DND-41 (cell line): Measurements from ENCODE around the gene CCND2.

Experiments used
- ATAC-seq: fragments of 200-7000 bp; cut with Tn5 transposase; 3 replicates; pipeline ENCODE4 v1.9.1; 2021; ENCODE audit warnings: low read depth; ENCODE audit not compliant: insufficient read depth
- DNase-seq: peaks from one replicate; pipeline ENCODE4 v3.0.0-alpha.2; 2020
- H2AFZ ChIP-seq: 2 replicates; pipeline ENCODE4 v1.6.0; 2012; ENCODE audit warnings: low read depth, low read length
- H3K27ac ChIP-seq: 2 replicates; pipeline ENCODE4 v1.5.1; 2012; ENCODE audit warnings: low read length, inconsistent platforms
- H3K27me3 ChIP-seq: fragments of 200-600 bp; sonication (generic); 2 replicates; pipeline ENCODE4 v1.6.0; 2012; ENCODE audit warnings: low read length, mild to moderate bottlenecking, inconsistent platforms; ENCODE audit not compliant: insufficient read depth, poor library complexity
- H3K36me3 ChIP-seq: 2 replicates; pipeline ENCODE4 v1.5.1; 2012; ENCODE audit warnings: low read length, inconsistent platforms; ENCODE audit not compliant: insufficient read depth
- H3K4me1 ChIP-seq: 2 replicates; pipeline ENCODE4 v1.5.1; 2012; ENCODE audit warnings: mild to moderate bottlenecking, low read length; ENCODE audit not compliant: insufficient read depth
- H3K4me2 ChIP-seq: 2 replicates; pipeline ENCODE4 v1.6.0; 2012; ENCODE audit warnings: mild to moderate bottlenecking, moderate library complexity, low read length, inconsistent platforms; ENCODE audit not compliant: insufficient read depth
- H3K4me3 ChIP-seq, 2 experiments: fragments of 200-600 bp in 1 of 2; shearing (Covaris generic) in 1 of 2; 2 replicates each; pipeline ENCODE4 v1.5.1; 2012 to 2016; ENCODE audit warnings: inconsistent platforms in 2 of 2, low read length in 2 of 2, mild to moderate bottlenecking in 2 of 2, low read depth in 1 of 2, moderate library complexity in 1 of 2
- H3K79me2 ChIP-seq: 2 replicates; pipeline ENCODE4 v1.6.0; 2012; ENCODE audit warnings: low read length, inconsistent platforms; ENCODE audit not compliant: insufficient read depth
- H3K9ac ChIP-seq: 2 replicates; pipeline ENCODE4 v1.6.0; 2012; ENCODE audit warnings: low read depth, mild to moderate bottlenecking, inconsistent platforms, low read length, moderate library complexity
- H3K9me3 ChIP-seq: 2 replicates; pipeline ENCODE4 v1.5.1; 2012; ENCODE audit warnings: low read length, moderate library complexity, mild to moderate bottlenecking, inconsistent platforms; ENCODE audit not compliant: insufficient read depth, severe bottlenecking
- H4K20me1 ChIP-seq: 2 replicates; pipeline ENCODE4 v1.6.0; 2012; ENCODE audit warnings: low read length; ENCODE audit not compliant: insufficient read depth
- EZH2 ChIP-seq: IDR thresholded peaks from 3 replicates; pipeline ENCODE4 v1.6.1; 2012; ENCODE audit warnings: borderline replicate concordance, low read depth, mild to moderate bottlenecking, moderate library complexity, low read length, inconsistent platforms; ENCODE audit not compliant: severe bottlenecking
- TF ChIP-seq, protein P1 (sequence below): IDR thresholded peaks from 2 replicates; pipeline ENCODE4 v1.5.1; 2012; ENCODE audit warnings: borderline replicate concordance, low read length, moderate library complexity, mild to moderate bottlenecking; ENCODE audit not compliant: poor library complexity, severe bottlenecking; ENCODE audit errors: extremely low read depth

Gene CCND2

DNA sequence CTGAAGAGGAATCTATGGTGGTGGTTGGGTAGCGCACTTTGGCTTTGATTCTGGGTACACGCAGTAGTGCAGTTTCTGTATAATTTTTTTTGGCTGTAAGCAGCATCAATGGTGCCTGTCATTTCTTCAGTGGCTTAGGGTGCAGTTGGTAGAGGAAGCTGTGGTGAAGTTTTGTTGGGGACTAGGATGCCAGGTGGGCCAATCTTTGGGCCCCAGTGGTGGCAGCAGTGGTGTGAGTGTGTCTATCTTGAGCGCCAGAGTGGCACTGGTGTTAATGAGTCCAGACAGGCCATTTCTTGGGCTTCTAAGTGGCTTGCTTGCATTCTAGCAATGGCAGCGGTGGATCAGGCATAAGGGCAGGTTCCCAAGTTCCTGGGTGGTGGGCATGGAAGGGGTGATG is 33.8 kb upstream of the CCND2 start:
- H3K9ac ChIP-seq = no peak overlapping the region
- H3K27ac ChIP-seq = no peak overlapping the region
- no peak for DNase-seq
- no peaks in the 10 kb centered on the region for H3K9me3 ChIP-seq
- no peaks in the 10 kb centered on the region for H3K79me2 ChIP-seq
- peaks cover 16% of the 10 kb centered on the region for H3K27me3 ChIP-seq
- no peaks in the 10 kb centered on the region for H3K4me1 ChIP-seq
- H3K36me3 ChIP-seq = no peaks in the 10 kb centered on the region
- no peak overlapping the region for H2AFZ ChIP-seq
- ATAC-seq = no peak
- H4K20me1 ChIP-seq = no peaks in the 10 kb centered on the region
- no peak overlapping the region for H3K4me3 ChIP-seq
- H3K4me2 ChIP-seq = no peak overlapping the region
- TF ChIP-seq EZH2 = no peak
- TF ChIP-seq, protein P1, sequence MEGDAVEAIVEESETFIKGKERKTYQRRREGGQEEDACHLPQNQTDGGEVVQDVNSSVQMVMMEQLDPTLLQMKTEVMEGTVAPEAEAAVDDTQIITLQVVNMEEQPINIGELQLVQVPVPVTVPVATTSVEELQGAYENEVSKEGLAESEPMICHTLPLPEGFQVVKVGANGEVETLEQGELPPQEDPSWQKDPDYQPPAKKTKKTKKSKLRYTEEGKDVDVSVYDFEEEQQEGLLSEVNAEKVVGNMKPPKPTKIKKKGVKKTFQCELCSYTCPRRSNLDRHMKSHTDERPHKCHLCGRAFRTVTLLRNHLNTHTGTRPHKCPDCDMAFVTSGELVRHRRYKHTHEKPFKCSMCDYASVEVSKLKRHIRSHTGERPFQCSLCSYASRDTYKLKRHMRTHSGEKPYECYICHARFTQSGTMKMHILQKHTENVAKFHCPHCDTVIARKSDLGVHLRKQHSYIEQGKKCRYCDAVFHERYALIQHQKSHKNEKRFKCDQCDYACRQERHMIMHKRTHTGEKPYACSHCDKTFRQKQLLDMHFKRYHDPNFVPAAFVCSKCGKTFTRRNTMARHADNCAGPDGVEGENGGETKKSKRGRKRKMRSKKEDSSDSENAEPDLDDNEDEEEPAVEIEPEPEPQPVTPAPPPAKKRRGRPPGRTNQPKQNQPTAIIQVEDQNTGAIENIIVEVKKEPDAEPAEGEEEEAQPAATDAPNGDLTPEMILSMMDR = no peak

DNA sequence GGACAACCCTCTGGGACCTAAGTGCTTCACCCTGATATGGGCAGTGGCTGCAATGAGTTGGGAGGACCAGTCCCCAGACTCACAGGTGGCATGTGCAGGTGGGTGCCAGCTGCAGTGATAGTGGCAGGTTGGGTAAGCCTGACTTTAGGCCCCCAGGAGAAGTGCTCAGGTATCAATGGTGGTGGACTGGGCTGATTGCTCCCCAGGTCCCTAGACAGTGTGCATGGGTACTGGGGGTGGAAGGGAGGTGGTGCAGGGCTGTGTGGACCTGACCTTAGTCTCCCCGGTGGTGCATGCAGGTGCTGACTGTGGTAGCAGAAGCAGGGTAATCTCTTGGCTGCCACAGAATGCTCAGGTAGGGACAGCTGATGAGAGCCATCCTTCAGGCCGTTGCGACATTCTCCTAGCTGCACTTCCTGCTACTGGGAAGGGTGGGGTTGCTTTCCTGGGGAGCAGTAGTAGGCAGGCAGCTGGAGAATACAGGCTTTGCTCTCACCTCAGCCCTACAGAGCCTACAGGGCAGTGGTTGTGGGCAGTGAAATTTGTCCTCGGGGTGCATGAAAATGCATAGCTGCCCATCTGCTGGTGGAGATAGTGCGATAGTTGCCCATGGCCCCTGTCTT is 33.3 kb upstream of the CCND2 start:
- Histone ChIP-seq H3K4me3 (no peak overlapping the region), H3K27ac (no peak overlapping the region), H3K9ac (no peak overlapping the region), H3K9me3 (no peaks in the 10 kb centered on the region), H3K36me3 (no peaks in the 10 kb centered on the region), H3K27me3 (peaks cover 10% of the 10 kb centered on the region), H3K4me1 (no peaks in the 10 kb centered on the region), H3K79me2 (no peaks in the 10 kb centered on the region), H4K20me1 (no peaks in the 10 kb centered on the region), H2AFZ (no peak overlapping the region), H3K4me2 (no peak overlapping the region)
- TF ChIP-seq, protein P1 = no peak
- no peak for TF ChIP-seq EZH2
- DNase-seq = no peak
- no peak for ATAC-seq

DNA sequence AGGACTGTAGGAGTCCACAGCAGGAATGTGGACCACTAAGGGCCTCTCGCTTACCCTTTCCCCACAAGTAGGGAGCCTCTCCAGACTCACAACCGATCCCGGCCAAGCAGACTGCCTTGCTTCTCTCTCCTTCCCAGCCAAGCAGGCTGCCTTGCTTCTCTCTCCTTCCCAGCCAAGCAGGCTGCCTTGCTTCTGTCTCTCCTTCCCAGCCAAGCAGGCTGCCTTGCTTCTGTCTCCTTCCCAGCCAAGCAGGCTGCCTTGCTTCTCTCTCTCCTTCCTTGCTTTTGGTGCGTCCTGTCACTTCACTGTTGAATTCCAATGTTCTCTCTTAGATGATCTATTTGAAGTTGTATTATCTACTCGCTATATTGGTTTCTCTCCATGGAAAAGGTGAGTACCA is 32.6 kb upstream of the CCND2 start:
- no peaks in the 10 kb centered on the region for H4K20me1 ChIP-seq

More for the DNA sequence above, 32.6 kb upstream of the CCND2 start:
- H3K4me1 ChIP-seq = no peaks in the 10 kb centered on the region
- H3K4me3 ChIP-seq = no peak overlapping the region
- H3K36me3 ChIP-seq = no peaks in the 10 kb centered on the region
- no peak overlapping the region for H2AFZ ChIP-seq
- TF ChIP-seq, protein P1 = no peak
- TF ChIP-seq EZH2 = no peak
- peaks cover 8% of the 10 kb centered on the region for H3K27me3 ChIP-seq
- no peaks in the 10 kb centered on the region for H3K9me3 ChIP-seq
- H3K79me2 ChIP-seq = no peaks in the 10 kb centered on the region
- no peak overlapping the region for H3K4me2 ChIP-seq
- ATAC-seq (no peak), DNase-seq (no peak)
- no peak overlapping the region for H3K9ac ChIP-seq
- H3K27ac ChIP-seq = no peak overlapping the region
